ENCODE measurements around the gene PTGR2. TPM values are rescaled to one million over a fixed set of nuclear protein-coding genes. Genes with fewer than 3 reads are reported as not detected.
"Not testable (repeated sequence)": the region's sequence is repeated elsewhere in the genome, so short reads cannot be mapped to it uniquely, and the experiment has no call there.

Gene PTGR2
- total RNA-seq, 1 donor, result 5.6 TPM

GRCh38 chr14:73865534-73866113, 14.0 kb downstream of the PTGR2 start:
- DNase-seq (ENCODE audit: low read depth), result no peak
- TF ChIP-seq CTCF (IDR thresholded peaks at IDR 0.05; ENCODE audit: insufficient read depth, low read depth, low read length), result no peak
- no peak overlapping the region for H3K4me3 ChIP-seq (ENCODE audit: low read depth, low read length)

DNA sequence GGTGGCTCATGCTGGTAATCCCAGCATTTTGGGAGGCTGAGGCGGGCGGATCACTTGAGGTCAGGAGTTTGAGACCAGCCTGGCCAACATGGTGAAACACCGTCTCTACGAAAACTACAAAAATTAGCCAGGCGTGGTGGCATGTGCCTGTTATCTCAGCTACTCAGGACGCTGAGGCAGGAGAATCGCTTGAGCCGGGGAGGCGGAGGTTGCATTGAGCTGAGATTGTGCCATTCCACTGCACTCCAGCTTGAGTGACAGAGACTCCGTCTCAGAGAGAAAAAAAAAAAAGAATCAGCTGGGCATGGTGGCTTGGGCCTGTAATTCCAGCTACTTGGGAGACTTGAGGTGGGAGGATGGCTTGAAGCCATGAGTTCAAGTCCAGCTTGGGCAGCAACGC, 18.1 kb downstream of the PTGR2 start:
- not testable (repeated sequence) for H3K4me3 ChIP-seq (ENCODE audit: low read depth, low read length); DNase-seq (ENCODE audit: low read depth)

- no peak overlapping the region for H3K4me3 ChIP-seq (ENCODE audit: low read depth, low read length)
- TF ChIP-seq CTCF (IDR thresholded peaks at IDR 0.05; ENCODE audit: insufficient read depth, low read depth, low read length), result no peak
- DNase-seq (ENCODE audit: low read depth), result no peak
Observed at GRCh38 chr14:73870525-73871235, 19.0 kb downstream of the PTGR2 start.

DNA sequence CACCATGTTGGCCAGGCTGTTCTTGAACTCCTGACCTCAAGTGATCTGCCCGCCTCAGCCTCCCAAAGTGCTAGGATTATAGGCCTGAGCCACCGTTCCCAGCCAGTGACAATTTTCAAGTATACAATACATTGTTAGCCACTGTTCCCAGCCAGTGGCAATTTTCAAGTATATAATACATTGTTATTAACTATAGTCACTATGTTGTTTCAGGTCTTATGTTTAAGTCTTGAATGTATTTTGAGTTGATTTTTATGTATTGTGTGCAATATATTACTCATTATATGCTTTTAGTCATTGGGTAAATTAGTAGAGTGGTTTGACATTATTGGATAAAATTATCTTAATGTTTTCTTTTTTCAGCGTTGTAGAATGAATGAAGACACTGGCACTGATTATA, 22.0 kb downstream of the PTGR2 start:
- TF ChIP-seq CTCF (IDR thresholded peaks at IDR 0.05; ENCODE audit: insufficient read depth, low read depth, low read length), result no peak
- no peak for DNase-seq (ENCODE audit: low read depth)
- no peak overlapping the region for H3K4me3 ChIP-seq (ENCODE audit: low read depth, low read length)

- DNase-seq (ENCODE audit: low read depth), result no peak
- no peak for TF ChIP-seq CTCF (IDR thresholded peaks at IDR 0.05; ENCODE audit: insufficient read depth, low read depth, low read length)
- no peak overlapping the region for H3K4me3 ChIP-seq (ENCODE audit: low read depth, low read length)
Observed at GRCh38 chr14:73877790-73878189, 26.2 kb downstream of the PTGR2 start.

- DNase-seq (ENCODE audit: low read depth), result peak; percentile 69
- TF ChIP-seq CTCF (IDR thresholded peaks at IDR 0.05; ENCODE audit: insufficient read depth, low read depth, low read length), result no peak
Observed at GRCh38 chr14:73878436-73878835, 26.8 kb downstream of the PTGR2 start.

GRCh38 chr14:73879027-73879426, 27.4 kb downstream of the PTGR2 start:
- no peak for DNase-seq (ENCODE audit: low read depth)
- H3K4me3 ChIP-seq (ENCODE audit: low read depth, low read length), result no peak overlapping the region
- TF ChIP-seq CTCF (IDR thresholded peaks at IDR 0.05; ENCODE audit: insufficient read depth, low read depth, low read length), result no peak

More at GRCh38 chr14:73878436-73878835, 26.8 kb downstream of the PTGR2 start:
- no peak overlapping the region for H3K4me3 ChIP-seq (ENCODE audit: low read depth, low read length)
